AG09319 (cell line): ENCODE measurements around the gene SUN2.

ENCODE experiments used
- DNase-seq: peaks from one replicate; pipeline ENCODE4 v3.0.0-alpha.2; 2010; ENCODE audit warnings: low read depth; ENCODE audit errors: extremely low read depth
- TF ChIP-seq, protein P1 (sequence below): IDR thresholded peaks from 2 replicates; pipeline ENCODE4 v1.5.1; 2011; ENCODE audit warnings: low read depth, mild to moderate bottlenecking, inconsistent platforms, low read length, moderate library complexity

The SUN2 gene

DNA sequence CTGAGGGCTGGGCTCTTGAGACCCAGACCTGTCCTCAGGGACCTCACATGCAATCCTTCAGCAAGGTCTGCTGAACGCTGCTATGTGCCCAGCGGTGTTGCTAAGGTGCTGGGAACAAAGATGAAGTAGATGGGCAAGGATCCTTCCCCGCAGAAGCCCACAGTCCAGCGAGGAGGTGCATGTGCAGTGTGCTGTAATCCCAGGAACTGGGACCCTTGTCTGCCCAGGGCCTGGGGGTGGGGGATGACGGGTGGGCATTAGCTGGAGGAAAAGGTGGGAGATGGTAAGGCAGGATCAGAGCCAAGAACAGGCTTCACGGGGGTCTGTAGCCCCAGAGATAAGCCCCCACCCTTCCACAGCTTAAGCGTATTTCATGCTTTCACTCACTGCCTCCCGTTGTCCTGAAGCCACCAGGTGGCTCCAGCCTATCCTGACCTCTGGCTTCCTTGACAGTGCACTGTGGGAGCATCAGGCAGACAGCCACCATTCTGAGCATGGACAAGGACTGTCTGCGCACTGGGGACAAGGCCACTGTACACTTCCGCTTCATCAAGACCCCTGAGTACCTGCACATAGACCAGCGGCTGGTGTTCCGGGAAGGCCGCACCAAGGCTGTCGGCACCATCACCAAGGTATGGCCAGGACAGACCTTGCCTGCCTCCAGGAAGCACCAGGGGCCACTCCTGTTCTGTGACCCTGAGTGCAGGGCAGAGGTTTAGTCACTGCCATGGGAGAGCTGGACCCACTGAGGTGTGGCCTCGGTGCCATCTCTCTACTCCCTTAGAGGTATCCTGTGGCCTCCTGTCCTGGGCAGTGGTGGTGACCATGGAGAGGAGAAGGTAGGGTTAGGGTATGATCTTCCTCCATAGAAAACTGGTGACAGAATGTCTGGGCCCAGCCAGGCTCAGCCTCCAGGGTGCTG, 28.0 kb downstream of the SUN2 start:
- TF ChIP-seq, protein P1, sequence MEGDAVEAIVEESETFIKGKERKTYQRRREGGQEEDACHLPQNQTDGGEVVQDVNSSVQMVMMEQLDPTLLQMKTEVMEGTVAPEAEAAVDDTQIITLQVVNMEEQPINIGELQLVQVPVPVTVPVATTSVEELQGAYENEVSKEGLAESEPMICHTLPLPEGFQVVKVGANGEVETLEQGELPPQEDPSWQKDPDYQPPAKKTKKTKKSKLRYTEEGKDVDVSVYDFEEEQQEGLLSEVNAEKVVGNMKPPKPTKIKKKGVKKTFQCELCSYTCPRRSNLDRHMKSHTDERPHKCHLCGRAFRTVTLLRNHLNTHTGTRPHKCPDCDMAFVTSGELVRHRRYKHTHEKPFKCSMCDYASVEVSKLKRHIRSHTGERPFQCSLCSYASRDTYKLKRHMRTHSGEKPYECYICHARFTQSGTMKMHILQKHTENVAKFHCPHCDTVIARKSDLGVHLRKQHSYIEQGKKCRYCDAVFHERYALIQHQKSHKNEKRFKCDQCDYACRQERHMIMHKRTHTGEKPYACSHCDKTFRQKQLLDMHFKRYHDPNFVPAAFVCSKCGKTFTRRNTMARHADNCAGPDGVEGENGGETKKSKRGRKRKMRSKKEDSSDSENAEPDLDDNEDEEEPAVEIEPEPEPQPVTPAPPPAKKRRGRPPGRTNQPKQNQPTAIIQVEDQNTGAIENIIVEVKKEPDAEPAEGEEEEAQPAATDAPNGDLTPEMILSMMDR: no peak
- DNase-seq: no peak

DNA sequence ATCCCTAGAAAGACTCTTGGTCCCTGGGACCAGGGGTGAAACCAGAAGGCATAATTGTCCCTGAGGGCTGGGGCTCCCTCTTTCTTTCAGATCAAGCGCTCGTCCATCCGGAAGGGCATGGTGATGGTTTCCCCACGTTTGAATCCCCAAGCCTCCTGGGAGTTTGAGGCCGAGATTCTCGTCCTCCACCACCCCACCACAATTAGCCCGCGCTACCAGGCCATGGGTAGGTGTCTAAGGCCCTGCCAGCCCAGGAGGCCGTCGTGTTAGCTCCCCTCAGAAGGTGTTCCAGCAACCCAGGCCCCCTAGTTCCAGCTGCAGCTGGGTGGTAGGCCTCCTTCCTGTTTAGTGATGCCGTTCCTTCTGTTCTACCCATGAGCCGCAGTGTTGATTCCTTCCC, 28.7 kb downstream of the SUN2 start:
- TF ChIP-seq, protein P1: no peak
- no peak for DNase-seq

DNA sequence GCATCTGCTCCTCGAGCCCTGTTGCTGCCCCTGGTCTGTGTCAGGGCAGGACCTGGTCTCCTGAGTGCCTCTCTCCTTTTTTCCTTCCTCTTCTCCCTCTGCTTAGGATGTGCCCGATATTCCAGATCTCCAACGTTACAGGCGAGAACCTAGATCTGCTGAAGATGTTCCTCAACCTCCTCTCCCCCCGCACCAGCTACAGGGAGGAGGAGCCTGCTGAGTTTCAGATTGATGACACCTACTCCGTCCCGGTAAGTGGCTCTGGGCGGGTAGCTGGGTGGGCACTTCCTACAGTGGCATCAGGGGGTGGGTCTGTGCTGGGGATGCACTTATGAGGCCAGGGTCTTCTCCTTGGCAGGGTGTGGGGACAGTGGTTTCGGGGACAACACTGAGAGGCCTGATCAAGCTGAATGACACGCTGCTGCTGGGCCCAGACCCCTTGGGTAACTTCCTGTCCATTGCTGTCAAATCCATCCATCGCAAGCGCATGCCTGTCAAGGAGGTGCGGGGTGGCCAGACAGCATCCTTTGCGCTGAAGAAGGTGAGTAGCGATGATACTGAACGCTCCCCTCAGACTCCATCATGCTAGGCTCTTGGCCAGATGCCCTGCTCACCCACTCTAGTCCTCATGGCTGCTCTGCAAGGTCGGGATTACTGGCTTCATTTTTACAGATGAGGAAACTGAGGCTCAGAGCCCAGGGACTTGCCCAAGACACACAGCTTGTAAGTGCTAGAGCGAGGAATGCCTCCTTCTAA, 29.7 kb downstream of the SUN2 start:
- no peak for DNase-seq
- TF ChIP-seq, protein P1: no peak

DNA sequence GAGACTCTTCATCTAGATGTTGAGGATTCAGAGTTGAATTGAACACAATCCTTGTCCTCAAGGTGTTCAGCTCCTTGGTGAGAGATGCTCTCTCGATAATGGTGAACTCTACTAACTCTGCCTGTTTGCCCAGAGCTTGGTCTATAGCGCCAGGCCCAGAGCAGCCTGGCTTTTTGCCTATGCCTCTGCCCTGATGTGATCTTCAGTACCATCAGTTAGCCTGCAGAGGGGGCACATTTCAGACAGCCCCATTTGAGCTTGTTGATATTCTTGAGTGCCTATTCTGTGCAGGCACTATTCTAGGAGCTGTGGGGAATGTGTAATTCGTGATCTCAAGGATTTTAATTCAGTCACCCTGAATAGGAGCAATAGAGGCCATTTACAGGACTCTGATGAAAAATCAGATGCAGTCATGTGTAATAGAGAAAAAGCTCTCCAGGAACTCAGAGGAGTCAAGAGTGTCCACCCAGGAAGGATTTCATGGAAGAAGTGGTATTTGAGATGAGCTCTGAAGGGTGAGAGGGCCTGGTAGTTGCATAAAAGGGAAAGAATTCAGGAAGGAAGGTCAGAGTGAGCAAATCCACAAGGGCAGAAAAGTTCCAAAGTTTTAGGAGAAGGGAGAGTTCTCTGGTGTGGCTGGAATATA, 30.7 kb downstream of the SUN2 start:
- TF ChIP-seq, protein P1: peak; percentile 46
- no peak for DNase-seq

DNA sequence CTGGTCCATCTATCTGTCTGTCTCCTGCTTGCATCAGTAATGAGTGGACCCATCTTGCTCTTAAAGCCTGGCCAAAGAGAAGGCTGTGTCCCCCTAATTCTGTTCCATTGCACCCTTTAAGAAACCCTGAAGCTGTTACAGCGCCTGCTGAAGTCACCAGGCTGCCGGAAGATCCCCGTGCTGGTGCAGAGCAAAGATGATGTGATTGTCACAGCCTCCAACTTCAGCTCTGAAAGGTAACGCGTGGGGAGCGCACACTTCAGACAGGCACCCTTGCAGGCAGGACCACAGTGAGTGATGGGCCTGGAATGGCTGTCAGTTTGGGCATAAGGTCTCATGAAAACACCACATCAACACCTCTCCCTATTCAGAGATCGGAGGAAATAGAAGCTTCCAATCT, 31.6 kb downstream of the SUN2 start:
- no peak for DNase-seq
- TF ChIP-seq, protein P1: no peak

DNA sequence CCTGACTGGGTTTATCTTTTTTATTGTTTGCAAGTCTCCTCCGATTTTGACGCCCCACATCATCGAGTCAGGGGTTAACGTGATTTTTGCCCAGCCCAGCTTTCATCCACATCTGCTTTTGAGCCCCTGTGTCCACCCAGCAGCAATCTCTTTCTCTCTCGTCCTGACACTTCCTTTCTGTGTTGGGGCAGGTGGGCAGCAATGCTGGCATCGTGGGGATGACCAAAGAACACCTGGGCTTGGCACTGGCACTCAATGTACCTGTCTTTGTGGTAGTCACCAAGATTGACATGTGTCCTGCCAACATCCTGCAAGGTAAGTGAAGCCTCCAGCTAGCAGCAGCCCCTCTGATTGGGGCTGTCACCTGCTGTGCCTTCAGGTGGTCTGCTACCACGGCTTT, 34.2 kb downstream of the SUN2 start:
- DNase-seq: no peak
- TF ChIP-seq, protein P1: no peak
